Kidney (tissue), 14 donors: ENCODE results near the gene DDX51. TPM values are rescaled to one million over a fixed set of nuclear protein-coding genes. Genes with fewer than 3 reads are reported as not detected.

ENCODE experiments used
- DNase-seq, 5 donors: peaks; one replicate each; pipeline ENCODE4 v3.0.0-alpha.2; 2013 to 2020
- FAIRE-seq: peaks from 2 replicates; lab custom pipeline; 2012; peaks lifted over from hg19 to GRCh38; lab: Jason Lieb, UNC
- H3K27ac ChIP-seq, 2 donors: one replicate each; pipeline ENCODE4 v1.7.0; 2013; ENCODE audit warnings: low read depth in 2 of 2, low read length in 2 of 2, inconsistent platforms in 1 of 2
- H3K27me3 ChIP-seq: one replicate; pipeline ENCODE4 v1.7.1; 2013; ENCODE audit warnings: low read length, inconsistent platforms; ENCODE audit not compliant: control insufficient read depth, insufficient read depth
- H3K36me3 ChIP-seq, 3 donors: one replicate each; pipeline versions ENCODE4 v1.7.0 to v1.7.1; 2013; ENCODE audit warnings: low read length in 3 of 3, control low read depth in 1 of 3, inconsistent platforms in 1 of 3; ENCODE audit not compliant: insufficient read depth in 3 of 3, control insufficient read depth in 2 of 3
- H3K4me1 ChIP-seq, 3 donors: one replicate each; pipeline versions ENCODE4 v1.7.0 to v1.7.1; 2013; ENCODE audit warnings: low read length in 3 of 3, inconsistent platforms in 1 of 3, low read depth in 1 of 3; ENCODE audit not compliant: control insufficient read depth in 2 of 3, insufficient read depth in 2 of 3
- H3K4me3 ChIP-seq, 3 donors: one replicate each; pipeline versions ENCODE4 v1.7.0 to v1.8.1; 2013; ENCODE audit warnings: low read length in 3 of 3, control low read depth in 1 of 3, inconsistent platforms in 1 of 3
- H3K9ac ChIP-seq, 3 donors: one replicate each; pipeline versions ENCODE4 v1.7.0 to v1.7.1; 2013; ENCODE audit warnings: low read length in 3 of 3, control low read depth in 1 of 3, inconsistent platforms in 1 of 3
- H3K9me3 ChIP-seq, 3 donors: one replicate each; pipeline versions ENCODE4 v1.7.0 to v1.7.1; 2013; ENCODE audit warnings: low read length in 3 of 3, control low read depth in 1 of 3, inconsistent platforms in 1 of 3; ENCODE audit not compliant: control insufficient read depth in 2 of 3, insufficient read depth in 1 of 3
- intact Hi-C: fragments of 100-400 bp; cut with DNase I; formaldehyde crosslinking; loops from one replicate; pipeline ENCODE4 v1.11.1; 2022
- polyA plus RNA-seq: library from polyadenylated mRNA; stranded (reverse); fragments of 350-450 nt; fragmentation: Illumina TruSeq; extraction: RNeasy Lipid Tissue Mini Kit (QIAGEN cat#74804); gene quantifications from one replicate; pipeline ENCODE4 v1.2.3, GENCODE V29; 2014; ENCODE audit warnings: low read depth, low replicate concordance; ENCODE audit not compliant: insufficient read depth
- total RNA-seq: library from RNA; stranded (reverse); fragmentation: NEBNext Ultra II Directional; extraction: Animal tissue kit (Norgen Biotek cat#: 25700); gene quantifications from one replicate; pipeline ENCODE4 v1.2.1, GENCODE V29; 2021
- TF ChIP-seq, protein P1 (sequence below): IDR thresholded peaks from 3 replicates; pipeline ENCODE4 v1.5.1; 2012; ENCODE audit warnings: mild to moderate bottlenecking, moderate library complexity, borderline replicate concordance; ENCODE audit not compliant: insufficient read depth; ENCODE audit errors: extremely low read depth
- donor health status: control.
- donor health status: control.
- donor health status: control.
- donor health status: control.
- donor health status: control.
- donor health status: DM: yes; HTN: yes; CAD: no.
- donor health status: Normal renal cell carcinoma (clear cell type).

DDX51 gene
- total and polyA plus RNA-seq, 2 donors from 2014 or later = 10.3 to 19.6 TPM

DNA sequence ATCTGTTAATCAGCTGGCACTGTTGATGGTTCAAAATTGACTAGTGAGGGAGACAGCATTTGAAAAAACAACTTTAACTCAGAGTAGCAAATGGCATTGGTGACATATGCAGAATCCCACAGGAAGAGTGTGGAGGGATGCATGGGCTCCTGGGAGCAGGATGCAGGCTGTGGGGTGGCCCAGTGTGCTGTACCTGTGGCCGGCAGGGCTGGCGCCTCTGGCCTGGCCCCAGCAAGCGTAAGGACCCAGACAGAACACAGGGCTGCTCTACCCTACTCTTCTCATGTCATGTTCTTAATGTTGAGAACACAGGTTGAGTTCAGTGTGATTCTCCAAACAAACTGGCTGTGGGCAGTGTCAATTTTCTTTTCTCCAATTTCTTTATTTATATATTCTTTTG lies 33.4 kb downstream of the DDX51 start:
- Histone ChIP-seq H3K4me3 (no peak overlapping the region), H3K9ac (no peak overlapping the region), H3K27me3 (no peaks in the 10 kb centered on the region), H3K9me3 (no peaks in the 10 kb centered on the region), H3K4me1 (no peaks in the 10 kb centered on the region), H3K27ac (no peak overlapping the region), H3K36me3 (peaks cover 2 to 21% (median 7%) of the 10 kb centered on the region in 3 donors)
- no peak for FAIRE-seq
- DNase-seq = no peak
- intact Hi-C loops = no loop called here
- TF ChIP-seq, protein P1, sequence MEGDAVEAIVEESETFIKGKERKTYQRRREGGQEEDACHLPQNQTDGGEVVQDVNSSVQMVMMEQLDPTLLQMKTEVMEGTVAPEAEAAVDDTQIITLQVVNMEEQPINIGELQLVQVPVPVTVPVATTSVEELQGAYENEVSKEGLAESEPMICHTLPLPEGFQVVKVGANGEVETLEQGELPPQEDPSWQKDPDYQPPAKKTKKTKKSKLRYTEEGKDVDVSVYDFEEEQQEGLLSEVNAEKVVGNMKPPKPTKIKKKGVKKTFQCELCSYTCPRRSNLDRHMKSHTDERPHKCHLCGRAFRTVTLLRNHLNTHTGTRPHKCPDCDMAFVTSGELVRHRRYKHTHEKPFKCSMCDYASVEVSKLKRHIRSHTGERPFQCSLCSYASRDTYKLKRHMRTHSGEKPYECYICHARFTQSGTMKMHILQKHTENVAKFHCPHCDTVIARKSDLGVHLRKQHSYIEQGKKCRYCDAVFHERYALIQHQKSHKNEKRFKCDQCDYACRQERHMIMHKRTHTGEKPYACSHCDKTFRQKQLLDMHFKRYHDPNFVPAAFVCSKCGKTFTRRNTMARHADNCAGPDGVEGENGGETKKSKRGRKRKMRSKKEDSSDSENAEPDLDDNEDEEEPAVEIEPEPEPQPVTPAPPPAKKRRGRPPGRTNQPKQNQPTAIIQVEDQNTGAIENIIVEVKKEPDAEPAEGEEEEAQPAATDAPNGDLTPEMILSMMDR = no peak

DNA sequence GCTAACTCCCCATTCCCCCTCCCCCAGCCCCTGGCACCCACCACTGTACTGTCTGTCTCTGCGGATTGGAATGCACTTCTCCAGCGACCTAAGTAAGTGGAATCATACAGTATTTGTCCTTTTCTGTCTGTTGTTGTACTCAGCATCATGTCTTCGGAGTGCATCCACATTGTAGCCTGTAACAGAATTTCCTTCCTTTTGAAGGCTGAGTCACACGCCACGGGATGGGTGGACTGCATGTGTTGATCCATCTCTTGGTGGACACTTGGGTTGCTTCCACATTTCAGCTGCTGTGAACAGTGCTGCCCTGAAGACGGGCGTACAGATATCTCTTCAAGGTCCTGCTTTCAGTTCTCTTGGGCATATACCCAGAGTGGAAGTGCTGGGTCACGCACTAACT lies 34.4 kb downstream of the DDX51 start:
- H3K36me3 ChIP-seq = peaks cover 2 to 17% (median 4%) of the 10 kb centered on the region in 3 donors
- FAIRE-seq (no peak), DNase-seq (no peak)
- intact Hi-C loops = no loop called here
- TF ChIP-seq, protein P1 = no peak
- no peak overlapping the region for H3K9ac ChIP-seq
- no peak overlapping the region for H3K4me3 ChIP-seq
- H3K27ac ChIP-seq = no peak overlapping the region
- H3K9me3 ChIP-seq = no peaks in the 10 kb centered on the region
- no peaks in the 10 kb centered on the region for H3K4me1 ChIP-seq
- no peaks in the 10 kb centered on the region for H3K27me3 ChIP-seq

DNA sequence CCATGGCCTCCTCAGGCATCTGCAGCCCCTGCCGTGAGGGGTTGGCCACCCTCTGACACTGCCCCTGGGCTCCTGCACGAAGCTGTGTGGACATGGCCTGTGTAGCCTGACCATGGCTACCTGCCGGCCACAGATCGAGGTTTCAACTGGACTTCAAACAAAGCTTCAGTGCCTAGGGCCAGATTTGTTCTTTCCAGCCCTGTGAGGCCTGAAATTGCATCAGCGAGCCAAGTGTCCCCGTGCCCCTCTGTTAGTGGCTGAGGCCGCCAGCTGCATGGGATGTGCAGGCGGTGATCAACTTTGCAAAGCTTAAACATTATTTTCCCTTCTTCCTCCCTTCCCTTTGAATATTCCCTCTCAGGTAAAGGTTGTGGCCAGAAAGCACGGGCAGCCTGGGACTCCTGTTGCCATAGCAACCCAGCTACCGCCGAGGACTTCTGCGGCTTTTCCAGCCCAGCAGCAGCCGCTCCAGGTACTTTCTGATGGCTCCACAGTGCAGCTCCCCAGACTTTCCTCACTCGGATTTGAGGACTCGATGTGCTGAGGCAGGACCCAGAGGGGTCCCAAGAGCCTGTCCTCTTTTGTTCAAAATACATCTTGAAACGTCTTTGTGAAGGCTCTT lies 35.8 kb downstream of the DDX51 start:
- Histone ChIP-seq H3K4me1 (no peaks in the 10 kb centered on the region), H3K9me3 (no peaks in the 10 kb centered on the region), H3K9ac (no peak overlapping the region), H3K27ac (no peak overlapping the region), H3K27me3 (no peaks in the 10 kb centered on the region), H3K4me3 (no peak overlapping the region), H3K36me3 (peaks cover 2 to 10% (median 2%) of the 10 kb centered on the region in 3 donors)
- TF ChIP-seq, protein P1 = no peak
- DNase-seq (peak in 3 of 5 donors; percentile 38 to 50 (median 46)), FAIRE-seq (no peak)
- intact Hi-C loops = no loop called here
